Hepatocyte (in vitro differentiated cells): ENCODE data around the gene LIMS2.

Experiments
- EZH2 ChIP-seq: fragments of 200-600 bp; sonication (generic); IDR thresholded peaks from 2 replicates; pipeline ENCODE4 v1.6.1; 2016; ENCODE audit warnings: antibody characterized with exemption, mild to moderate bottlenecking, borderline replicate concordance
- TF ChIP-seq, protein P1 (sequence below): fragments of 200-600 bp; sonication (generic); IDR thresholded peaks from 2 replicates; pipeline ENCODE4 v1.5.1; 2016; ENCODE audit warnings: antibody characterized with exemption, mild to moderate bottlenecking; ENCODE audit not compliant: poor library complexity

DNA sequence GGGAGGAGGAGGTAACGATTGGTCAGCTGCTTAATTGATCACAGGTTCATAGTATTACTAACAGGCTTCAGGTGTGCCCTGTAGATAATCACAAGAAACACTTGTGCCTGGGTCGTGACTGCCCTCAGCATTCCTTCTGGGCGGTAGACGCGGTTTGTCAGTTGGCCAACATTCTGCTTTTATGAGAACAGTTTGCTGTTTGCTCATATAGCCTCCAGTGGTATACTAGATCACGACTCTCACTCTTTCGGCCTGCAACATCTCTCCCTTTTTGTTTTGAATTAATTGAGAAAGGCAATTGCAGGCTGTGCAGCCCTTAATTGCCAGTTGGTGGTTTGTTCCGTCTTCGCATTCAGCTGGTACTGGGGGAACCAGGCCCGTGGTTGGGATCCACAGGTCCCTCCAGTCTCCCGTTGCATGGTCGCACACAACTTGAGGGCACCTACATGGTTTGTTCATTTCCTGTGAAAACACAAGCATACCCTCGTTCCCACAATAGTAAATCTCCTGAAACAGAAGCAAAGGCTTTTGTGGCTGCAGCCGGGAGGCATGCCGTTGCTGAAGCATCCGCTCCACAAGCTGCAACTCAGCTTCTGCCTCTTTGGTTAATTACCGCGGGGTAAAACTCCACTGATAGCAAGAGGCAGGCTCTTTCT is 59.7 kb downstream of the LIMS2 start:
- TF ChIP-seq, protein P1, sequence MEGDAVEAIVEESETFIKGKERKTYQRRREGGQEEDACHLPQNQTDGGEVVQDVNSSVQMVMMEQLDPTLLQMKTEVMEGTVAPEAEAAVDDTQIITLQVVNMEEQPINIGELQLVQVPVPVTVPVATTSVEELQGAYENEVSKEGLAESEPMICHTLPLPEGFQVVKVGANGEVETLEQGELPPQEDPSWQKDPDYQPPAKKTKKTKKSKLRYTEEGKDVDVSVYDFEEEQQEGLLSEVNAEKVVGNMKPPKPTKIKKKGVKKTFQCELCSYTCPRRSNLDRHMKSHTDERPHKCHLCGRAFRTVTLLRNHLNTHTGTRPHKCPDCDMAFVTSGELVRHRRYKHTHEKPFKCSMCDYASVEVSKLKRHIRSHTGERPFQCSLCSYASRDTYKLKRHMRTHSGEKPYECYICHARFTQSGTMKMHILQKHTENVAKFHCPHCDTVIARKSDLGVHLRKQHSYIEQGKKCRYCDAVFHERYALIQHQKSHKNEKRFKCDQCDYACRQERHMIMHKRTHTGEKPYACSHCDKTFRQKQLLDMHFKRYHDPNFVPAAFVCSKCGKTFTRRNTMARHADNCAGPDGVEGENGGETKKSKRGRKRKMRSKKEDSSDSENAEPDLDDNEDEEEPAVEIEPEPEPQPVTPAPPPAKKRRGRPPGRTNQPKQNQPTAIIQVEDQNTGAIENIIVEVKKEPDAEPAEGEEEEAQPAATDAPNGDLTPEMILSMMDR, result no peak
- no peak for TF ChIP-seq EZH2
